Measurements from ENCODE around the gene BRCA1.

Gene BRCA1

GRCh38 chr17:43025290-43025657 is 99.9 kb downstream of the BRCA1 start:
- no peak for DNase-seq (ENCODE audit: low spot score)

- DNase-seq (ENCODE audit: low spot score): peak; percentile 95
Measured at GRCh38 chr17:43024407-43025289, 100.5 kb downstream of the BRCA1 start, which contains the start of gene RND2. Gene RND2 (plus strand): TSS chr17:43025231. CDS start chr17:43025348, 117 bp downstream.

- peak; percentile 81 for DNase-seq (ENCODE audit: low spot score)
Measured at GRCh38 chr17:43021741-43022512, 103.2 kb downstream of the BRCA1 start, which contains the start of gene VAT1. Gene VAT1 (minus strand): TSS chr17:43022385. CDS start chr17:43022322, 63 bp downstream.

DNA sequence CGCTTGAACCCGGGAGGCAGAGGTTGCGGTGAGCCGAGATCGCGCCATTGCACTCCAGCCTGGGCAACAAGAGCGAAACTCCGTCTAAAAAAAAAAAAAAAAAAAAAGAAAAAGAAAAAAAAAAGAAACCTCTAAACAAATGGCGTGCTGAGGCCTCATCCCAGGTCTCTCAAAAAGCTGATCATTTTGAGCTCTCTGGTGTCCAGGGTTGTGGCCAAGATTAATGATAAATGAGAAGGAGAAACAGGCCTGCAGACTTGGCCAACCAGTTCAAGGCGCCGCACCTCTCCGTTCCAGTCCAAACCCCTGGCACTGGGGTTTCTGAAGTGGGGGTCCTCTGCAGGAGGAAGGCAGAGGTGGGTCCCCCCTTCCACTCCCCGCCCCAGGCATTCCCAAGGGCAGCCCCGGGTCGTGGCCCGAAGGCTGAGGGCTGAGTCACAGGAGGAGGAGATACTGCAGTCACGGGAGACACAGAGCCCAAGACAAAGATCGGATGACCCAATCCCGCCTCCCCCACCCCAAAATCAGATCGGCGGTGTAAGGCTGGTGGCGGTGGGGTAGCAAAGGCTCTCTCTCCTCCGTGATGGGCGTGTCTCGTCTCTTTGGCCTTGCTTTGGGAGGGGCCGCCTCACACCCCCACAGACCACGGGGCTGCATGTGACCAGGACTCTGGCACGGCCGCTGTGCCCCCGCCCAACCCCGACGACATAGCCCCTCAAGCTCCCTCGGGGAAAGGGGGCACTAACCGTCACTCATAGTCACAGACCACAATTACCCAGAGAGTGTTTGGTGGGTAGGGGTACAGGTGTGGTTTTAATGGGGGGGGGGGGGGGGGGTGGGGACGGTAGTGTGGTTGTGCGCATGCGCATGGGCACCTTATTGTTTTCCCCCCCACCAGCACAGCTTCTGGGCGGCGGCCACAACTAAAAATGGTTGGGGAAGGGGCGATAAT is 104.1 kb downstream of the BRCA1 start:
- DNase-seq (ENCODE audit: low spot score): peak; percentile 48

- DNase-seq (ENCODE audit: low spot score): no peak
Measured at GRCh38 chr17:43020030-43020621, 105.0 kb downstream of the BRCA1 start.

DNA sequence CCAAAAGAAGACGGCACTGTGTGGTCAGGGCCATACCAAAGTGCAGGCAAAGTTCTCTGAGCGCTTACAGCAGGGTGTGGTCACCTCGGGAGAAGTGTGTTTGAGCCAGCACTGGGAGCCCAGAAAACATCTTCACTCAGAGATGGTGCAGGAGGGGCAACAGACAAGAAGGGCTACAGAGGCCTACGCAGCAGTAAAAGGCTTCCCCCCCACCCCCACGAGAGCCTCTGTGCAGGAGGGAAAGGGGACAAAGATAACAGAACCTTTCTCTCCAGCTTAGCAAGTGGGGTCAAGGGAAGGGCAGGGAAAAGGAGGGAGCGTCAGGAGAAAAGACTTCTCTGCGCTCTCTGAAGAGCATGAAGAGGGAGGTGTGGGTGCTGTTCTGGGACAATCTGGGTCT is 105.7 kb downstream of the BRCA1 start:
- DNase-seq (ENCODE audit: low spot score): no peak

DNA sequence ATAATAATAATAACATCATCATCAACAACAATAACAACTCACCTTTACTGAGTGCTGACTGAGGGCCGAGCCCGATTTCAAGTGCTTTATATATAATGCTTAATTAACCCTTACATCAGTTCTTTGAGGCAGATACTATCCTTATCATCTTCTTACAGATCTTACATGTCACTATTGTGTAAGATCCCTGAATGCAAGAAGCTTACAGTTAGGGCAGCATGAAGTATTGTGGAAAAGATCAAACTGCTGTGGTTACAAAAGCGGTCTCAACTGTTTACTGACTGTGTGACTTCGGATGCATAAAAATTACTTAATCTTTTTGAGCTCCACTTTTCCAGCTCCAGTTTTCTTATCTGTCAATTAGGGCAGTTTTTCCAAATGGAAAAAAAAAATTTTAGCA is 106.2 kb downstream of the BRCA1 start:
- DNase-seq (ENCODE audit: low spot score): no peak

GRCh38 chr17:43018008-43018853 is 106.9 kb downstream of the BRCA1 start:
- DNase-seq (ENCODE audit: low spot score): peak; percentile 54

DNA sequence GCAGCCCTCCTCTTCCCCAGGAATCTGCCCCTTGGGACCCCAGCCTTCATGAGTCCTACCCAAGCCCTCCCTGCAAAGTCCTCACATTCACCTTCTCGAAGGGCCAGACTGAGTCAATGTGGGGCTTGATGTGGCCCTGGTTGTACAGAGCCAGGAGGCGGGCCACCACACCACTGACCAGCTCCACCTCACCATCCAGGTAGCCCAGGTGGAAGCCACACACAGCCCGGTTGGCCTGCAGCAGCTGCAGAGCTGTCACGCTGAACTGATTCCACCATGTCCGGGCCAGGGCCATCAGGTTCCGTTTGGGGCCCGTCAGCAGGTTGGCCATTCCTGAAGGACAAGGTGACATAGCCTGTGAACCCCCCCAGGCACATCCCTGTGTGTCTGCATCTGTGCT is 108.9 kb downstream of the BRCA1 start:
- DNase-seq (ENCODE audit: low spot score): no peak

DNA sequence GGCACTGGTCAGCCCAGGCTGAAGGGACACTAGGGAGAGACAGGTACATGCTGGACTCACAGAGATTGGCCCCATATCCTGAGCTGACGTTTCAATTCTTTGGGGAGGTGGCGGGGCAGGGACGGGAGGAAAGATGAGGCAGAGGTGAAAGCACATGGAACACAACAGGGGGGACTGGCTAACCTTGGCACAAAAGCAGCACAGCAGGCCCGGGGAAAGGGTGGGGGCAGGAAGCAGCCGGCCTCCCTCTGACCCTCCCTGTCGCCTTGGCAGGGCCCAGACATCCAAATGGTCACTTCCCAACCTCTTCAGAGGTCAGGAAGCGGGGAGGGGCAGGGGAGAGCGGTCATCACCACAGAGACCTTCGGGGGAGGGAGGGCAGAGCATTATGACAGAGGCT is 109.6 kb downstream of the BRCA1 start:
- DNase-seq (ENCODE audit: low spot score): no peak

DNA sequence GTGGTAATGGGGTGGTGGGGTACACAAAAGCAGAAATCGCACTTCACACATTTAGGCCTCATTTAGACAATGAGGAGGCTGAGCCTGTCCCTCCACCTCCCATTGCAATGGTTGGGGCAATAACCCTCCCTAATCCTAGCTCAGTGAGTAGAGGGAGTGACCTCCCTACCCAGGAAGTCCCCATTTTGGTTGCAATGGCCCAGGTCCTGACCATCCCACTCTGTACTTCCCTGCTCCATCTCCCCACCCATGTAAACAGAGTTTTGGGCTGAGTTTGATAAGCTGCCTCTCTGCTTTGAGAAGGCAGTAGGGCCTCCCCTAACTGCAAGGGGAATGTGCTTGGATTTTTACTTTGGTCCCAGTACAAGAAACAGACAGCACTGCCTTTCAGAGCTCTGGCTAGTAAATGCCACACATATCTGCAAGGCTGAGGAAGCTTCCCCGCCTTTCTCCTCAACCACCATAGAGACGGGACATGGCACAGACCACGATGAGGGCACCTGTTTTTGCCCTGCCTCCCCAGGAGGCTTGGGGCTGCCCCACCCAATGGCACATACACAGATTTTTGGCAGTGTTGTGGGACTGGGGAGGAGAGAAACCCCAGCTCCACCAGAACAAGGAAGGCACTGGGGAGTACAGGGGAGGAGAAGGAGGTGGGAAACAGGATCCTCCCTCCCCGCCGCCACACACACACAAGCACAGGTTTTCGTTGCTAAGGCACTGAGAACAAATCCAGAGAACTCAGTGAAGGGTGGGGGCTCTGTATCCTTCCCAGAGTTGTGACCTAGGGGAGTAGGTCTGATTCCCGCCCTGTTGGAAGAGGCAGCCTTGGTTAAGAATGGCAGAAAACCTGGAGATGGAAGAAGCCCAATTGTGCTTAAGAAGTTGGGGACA is 110.3 kb downstream of the BRCA1 start:
- no peak for DNase-seq (ENCODE audit: low spot score)

- no peak for DNase-seq (ENCODE audit: low spot score)
Measured at GRCh38 chr17:43014020-43014648, 111.0 kb downstream of the BRCA1 start.

GRCh38 chr17:43013296-43013695 is 111.9 kb downstream of the BRCA1 start:
- no peak for DNase-seq (ENCODE audit: low spot score)

GRCh38 chr17:43011728-43012472 is 113.3 kb downstream of the BRCA1 start:
- DNase-seq (ENCODE audit: low spot score): no peak

GRCh38 chr17:43010667-43011308 is 114.4 kb downstream of the BRCA1 start:
- no peak for DNase-seq (ENCODE audit: low spot score)

DNA sequence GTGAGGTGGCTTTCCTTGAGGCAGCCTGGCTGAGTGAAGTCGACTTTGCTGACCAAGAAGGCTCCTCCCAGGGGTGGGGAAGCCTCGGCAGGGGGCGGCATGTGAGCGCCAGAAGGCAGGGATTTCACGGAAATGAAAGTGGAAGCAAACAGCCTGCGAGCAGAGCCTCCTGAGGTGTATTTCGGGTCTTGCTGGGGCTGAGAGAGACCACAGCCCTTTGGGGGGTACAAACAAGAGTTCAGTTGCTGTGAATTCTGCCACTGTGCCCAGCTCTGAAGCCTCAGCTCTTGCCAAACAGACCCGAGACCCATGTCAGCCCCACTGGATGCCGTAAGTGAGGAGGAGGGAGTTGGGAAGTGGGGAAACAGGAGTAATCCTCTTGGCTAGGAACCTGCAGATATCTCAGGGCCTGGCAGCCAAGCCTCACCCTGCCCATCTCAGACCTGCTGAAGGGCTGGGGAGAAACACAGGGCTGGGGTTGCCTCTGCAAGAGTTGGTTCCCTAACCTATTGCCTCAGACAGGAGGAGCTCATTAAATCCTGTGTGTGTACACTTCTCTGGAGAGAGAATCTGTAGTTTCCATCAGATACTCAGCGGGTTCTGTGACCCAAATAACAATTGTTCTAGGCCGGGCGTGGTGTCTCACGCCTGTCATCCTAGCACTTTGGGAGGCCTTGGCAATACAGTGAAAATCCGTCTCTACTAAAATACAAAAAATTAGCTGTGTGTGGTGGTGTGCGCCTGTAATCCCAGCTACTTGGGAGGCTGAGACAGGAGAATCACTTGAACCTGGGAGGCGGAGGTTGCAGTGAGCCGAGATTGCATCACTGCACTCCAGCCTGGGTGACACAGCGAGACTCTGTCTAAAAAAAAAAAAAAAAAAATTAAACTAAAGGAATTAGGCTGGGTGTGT is 118.3 kb downstream of the BRCA1 start, which contains the start of gene IFI35:
Gene IFI35, plus strand, starts transcription at position 146 of the 913 bp plus-strand sequence. Its CDS starts 164 bp downstream, at position 310.
- peak; percentile 86 for DNase-seq (ENCODE audit: low spot score)

Data from Ammon's horn (tissue), 1 donor.